Gastrocnemius medialis (tissue), 4 donors: ENCODE data around the gene DCLK2. TPM values are rescaled to one million over a fixed set of nuclear protein-coding genes. Genes with fewer than 3 reads are reported as not detected.

Source experiments
- ATAC-seq, 2 donors: fragments of 150-250 bp; one replicate each; pipeline ENCODE4 v1.9.1; 2016
- DNase-seq, 2 donors: peaks; one replicate each; pipeline ENCODE4 v3.0.0-alpha.2; 2019
- H3K27ac ChIP-seq, 4 donors: fragments of 200-600 bp; sonication (generic); 1 replicate in 1 of 4; 2 replicates in 3 of 4; pipeline ENCODE4 v1.5.1; 2016 to 2018; ENCODE audit warnings: mild to moderate bottlenecking in 2 of 4, moderate library complexity in 1 of 4
- H3K27me3 ChIP-seq, 3 donors: fragments of 200-600 bp; sonication (generic) in 2 of 3; 1 replicate in 1 of 3; 2 replicates in 2 of 3; pipeline versions ENCODE4 v1.5.1 to v1.6.0; 2016 to 2019; ENCODE audit warnings: mild to moderate bottlenecking in 1 of 3, moderate library complexity in 1 of 3
- H3K36me3 ChIP-seq, 2 donors: fragments of 200-600 bp; sonication (generic) in 1 of 2; one replicate each; pipeline ENCODE4 v1.5.1; 2017 to 2018
- H3K4me1 ChIP-seq, 2 donors: fragments of 200-600 bp; sonication (generic) in 1 of 2; one replicate each; pipeline ENCODE4 v1.5.1; 2016 to 2017; ENCODE audit warnings: mild to moderate bottlenecking in 2 of 2
- H3K4me3 ChIP-seq, 4 donors: fragments of 200-600 bp; sonication (generic) in 3 of 4; 1 replicate in 1 of 4; 2 replicates in 3 of 4; pipeline ENCODE4 v1.5.1; 2016 to 2019; ENCODE audit warnings: mild to moderate bottlenecking in 2 of 4
- H3K9me3 ChIP-seq, 3 donors: fragments of 200-600 bp; sonication (generic) in 2 of 3; 1 replicate in 1 of 3; 2 replicates in 2 of 3; pipeline ENCODE4 v1.5.1; 2016 to 2019
- CTCF ChIP-seq, 5 experiments: fragments of 450-650 bp in 3 of 5; fragments of 200-600 bp in 2 of 5; sonication (generic) in 2 of 5; IDR thresholded peaks in 4 of 5; conservative IDR thresholded peaks in 1 of 5; 1 replicate in 4 of 5; 2 replicates in 1 of 5; pipeline ENCODE4 v1.5.1; 2016 to 2019; ENCODE audit warnings: antibody characterized with exemption in 5 of 5, mild to moderate bottlenecking in 3 of 5, moderate library complexity in 3 of 5
- POLR2A ChIP-seq, 2 donors: fragments of 450-650 bp; IDR thresholded peaks; one replicate each; pipeline ENCODE4 v1.6.1; 2017; ENCODE audit warnings: antibody characterized with exemption in 2 of 2, mild to moderate bottlenecking in 2 of 2, moderate library complexity in 2 of 2
- in situ Hi-C, 4 donors: fragments of 200-750 bp; cut with MboI; loops; one replicate each; pipeline versions ENCODE4 v1.15.0 to v1.8.0; 2017; ENCODE audit warnings: low sequenced_read_pairs in 4 of 4
- intact Hi-C: fragments of 100-400 bp; cut with DNase I; formaldehyde crosslinking; loops from one replicate; pipeline ENCODE4 v1.15.1; 2023; ENCODE audit warnings: low total_unique reads
- total RNA-seq, 4 donors: library from RNA; depleted of rRNA; stranded (reverse); fragments of >200 nt; gene quantifications; one replicate each; pipeline versions ENCODE4 v1.1.0 to v1.2.3, GENCODE V29; 2016

Gene DCLK2
- total RNA-seq, 4 donors from 2014 or later = 0.29 to 0.97 (median 0.47) TPM

- TF ChIP-seq CTCF (IDR thresholded peaks at IDR 0.05 in 4 of 5, conservative IDR thresholded peaks at IDR 0.05 in 1 of 5) = no peak
- no peak for TF ChIP-seq POLR2A (IDR thresholded peaks at IDR 0.05)
- H3K4me1 ChIP-seq = no peaks in the 10 kb centered on the region
- H3K27me3 ChIP-seq = no peaks in the 10 kb centered on the region
- intact Hi-C loops (no loop called here), in situ Hi-C loops (no loop called here)
- ATAC-seq (no peak), DNase-seq (no peak)
- H3K9me3 ChIP-seq = no peaks in the 10 kb centered on the region
- no peak overlapping the region for H3K27ac ChIP-seq
- H3K4me3 ChIP-seq = no peak overlapping the region
- no peaks in the 10 kb centered on the region for H3K36me3 ChIP-seq
These were observed 27.1 kb upstream of the DCLK2 start for GRCh38 chr4:150051111-150051510.

GRCh38 chr4:150055467-150055866 lies 22.8 kb upstream of the DCLK2 start:
- DNase-seq (no peak), ATAC-seq (no peak)
- H3K27ac ChIP-seq = no peak overlapping the region
- no peak overlapping the region for H3K4me3 ChIP-seq
- in situ Hi-C loops = no loop called here
- H3K36me3 ChIP-seq = no peaks in the 10 kb centered on the region
- no peaks in the 10 kb centered on the region for H3K27me3 ChIP-seq
- no peaks in the 10 kb centered on the region for H3K4me1 ChIP-seq
- H3K9me3 ChIP-seq = no peaks in the 10 kb centered on the region
- intact Hi-C loops = no loop called here
- no peak for TF ChIP-seq POLR2A (IDR thresholded peaks at IDR 0.05)
- TF ChIP-seq CTCF (IDR thresholded peaks at IDR 0.05 in 4 of 5, conservative IDR thresholded peaks at IDR 0.05 in 1 of 5) = no peak

GRCh38 chr4:150056569-150056968 lies 21.7 kb upstream of the DCLK2 start:
- ATAC-seq = no peak

GRCh38 chr4:150061086-150061776 lies 17.0 kb upstream of the DCLK2 start:
- no peak overlapping the region for H3K4me3 ChIP-seq
- no peaks in the 10 kb centered on the region for H3K27me3 ChIP-seq
- no peak overlapping the region for H3K27ac ChIP-seq
- TF ChIP-seq CTCF (IDR thresholded peaks at IDR 0.05 in 4 of 5, conservative IDR thresholded peaks at IDR 0.05 in 1 of 5) (no peak), POLR2A (IDR thresholded peaks at IDR 0.05) (no peak)
- peaks cover 0 to 5% of the 10 kb centered on the region in 2 donors for H3K4me1 ChIP-seq
- in situ Hi-C loops (no loop called here), intact Hi-C loops (no loop called here)
- no peak for ATAC-seq
- H3K36me3 ChIP-seq = no peaks in the 10 kb centered on the region
- no peak for DNase-seq
- no peaks in the 10 kb centered on the region for H3K9me3 ChIP-seq

More at GRCh38 chr4:150056569-150056968, 21.7 kb upstream of the DCLK2 start:
- Histone ChIP-seq H3K4me3 (no peak overlapping the region), H3K27ac (no peak overlapping the region), H3K4me1 (no peaks in the 10 kb centered on the region), H3K36me3 (no peaks in the 10 kb centered on the region), H3K27me3 (no peaks in the 10 kb centered on the region), H3K9me3 (no peaks in the 10 kb centered on the region)
- in situ Hi-C loops = no loop called here
- TF ChIP-seq POLR2A (IDR thresholded peaks at IDR 0.05) (no peak), CTCF (IDR thresholded peaks at IDR 0.05 in 4 of 5, conservative IDR thresholded peaks at IDR 0.05 in 1 of 5) (no peak)
- no peak for DNase-seq
- intact Hi-C loops = no loop called here

- TF ChIP-seq CTCF (IDR thresholded peaks at IDR 0.05 in 4 of 5, conservative IDR thresholded peaks at IDR 0.05 in 1 of 5) (no peak), POLR2A (IDR thresholded peaks at IDR 0.05) (no peak)
- Histone ChIP-seq H3K27ac (no peak overlapping the region), H3K4me1 (peaks cover 0 to 5% of the 10 kb centered on the region in 2 donors), H3K4me3 (no peak overlapping the region), H3K27me3 (no peaks in the 10 kb centered on the region), H3K9me3 (no peaks in the 10 kb centered on the region), H3K36me3 (no peaks in the 10 kb centered on the region)
- DNase-seq = no peak
- in situ Hi-C loops (no loop called here), intact Hi-C loops (no loop called here)
- no peak for ATAC-seq
These were observed 15.1 kb upstream of the DCLK2 start for GRCh38 chr4:150063128-150063527.
